HuH-7 (cell line): Measurements from ENCODE around the gene LDLRAD4.
A peak's percentile ranks its signal among the peaks of the same experiment; 100 is the strongest.

Source experiments
- DNase-seq: peaks from one replicate; pipeline ENCODE4 v3.0.0; 2011; ENCODE audit warnings: low spot score

LDLRAD4 gene

DNA sequence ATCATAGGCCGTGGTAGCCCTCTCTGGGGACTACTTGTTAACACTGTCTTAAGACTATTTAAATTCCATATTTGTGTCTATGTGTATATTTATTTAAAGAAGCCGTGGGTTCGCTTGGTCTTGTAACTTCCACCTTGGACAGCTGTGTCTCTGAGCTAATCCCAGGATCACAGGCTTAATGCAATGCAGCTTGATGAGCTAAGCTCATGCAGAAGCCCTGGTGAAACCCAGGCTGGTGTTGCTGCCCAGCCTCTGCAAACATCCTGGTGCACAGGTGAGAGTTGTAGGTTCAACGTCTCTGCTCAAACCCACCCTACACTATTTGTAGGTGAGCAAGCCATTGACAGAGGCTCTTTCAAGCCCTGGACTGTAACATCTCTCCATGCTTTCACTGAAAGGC lies 296.0 kb downstream of the LDLRAD4 start:
- DNase-seq, result no peak

DNA sequence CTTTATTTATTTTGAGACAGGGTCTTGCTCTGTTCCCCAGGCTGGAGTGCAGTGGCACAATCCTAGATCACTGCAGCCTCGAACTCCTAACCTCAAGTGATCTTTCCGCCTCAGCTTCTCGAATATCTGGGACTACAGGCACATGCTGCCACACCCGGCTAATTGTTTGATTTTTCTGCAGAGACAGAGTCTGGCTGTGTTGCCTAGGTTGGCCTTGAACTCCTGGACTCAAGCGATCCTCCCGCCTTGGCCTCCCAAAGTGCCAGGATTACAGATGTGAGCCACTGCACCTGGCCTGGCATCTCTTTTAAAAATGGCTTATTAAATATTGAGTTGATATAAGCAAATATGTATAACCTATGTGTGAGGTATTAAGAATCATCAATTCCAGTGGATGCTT lies 298.3 kb downstream of the LDLRAD4 start:
- no peak for DNase-seq

DNA sequence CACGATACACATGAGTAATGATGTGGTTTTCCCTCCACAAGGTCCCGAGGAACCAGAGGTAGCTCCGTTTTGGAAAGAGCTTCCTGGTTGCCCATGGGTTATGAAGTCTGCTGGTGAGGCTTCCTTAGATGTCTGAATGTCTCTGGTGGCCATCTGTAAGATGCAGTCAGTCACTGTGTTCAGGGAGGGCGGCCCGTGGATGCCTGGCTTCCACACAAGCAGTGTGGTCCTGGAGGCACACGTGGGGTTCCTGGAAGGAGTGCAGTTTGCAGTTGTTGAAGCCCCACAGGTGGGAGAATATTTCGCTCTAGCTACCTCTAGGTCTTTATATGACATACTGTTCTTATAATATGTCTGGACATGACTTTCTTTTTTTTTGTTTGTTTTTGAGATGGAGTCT lies 298.8 kb downstream of the LDLRAD4 start:
- DNase-seq, result no peak

DNA sequence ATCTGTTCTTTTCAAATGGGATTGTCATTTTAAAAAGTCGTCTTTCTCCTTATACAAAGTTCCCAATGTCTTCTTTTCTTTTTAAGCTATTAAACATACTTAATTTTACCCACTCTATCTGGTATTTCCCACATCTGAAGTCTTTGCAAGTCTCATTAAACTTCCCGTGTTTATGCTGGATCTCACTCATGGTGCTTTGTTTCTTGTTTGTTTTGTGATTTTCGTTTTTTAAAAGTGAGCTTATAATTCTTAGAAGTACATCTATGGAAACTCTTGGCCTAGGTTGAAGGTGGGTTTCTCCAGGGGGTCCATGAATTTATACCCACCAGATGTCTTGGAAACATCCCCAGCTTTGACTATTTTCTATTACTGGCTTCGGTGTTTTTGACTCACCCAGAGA lies 299.8 kb downstream of the LDLRAD4 start:
- no peak for DNase-seq

DNA sequence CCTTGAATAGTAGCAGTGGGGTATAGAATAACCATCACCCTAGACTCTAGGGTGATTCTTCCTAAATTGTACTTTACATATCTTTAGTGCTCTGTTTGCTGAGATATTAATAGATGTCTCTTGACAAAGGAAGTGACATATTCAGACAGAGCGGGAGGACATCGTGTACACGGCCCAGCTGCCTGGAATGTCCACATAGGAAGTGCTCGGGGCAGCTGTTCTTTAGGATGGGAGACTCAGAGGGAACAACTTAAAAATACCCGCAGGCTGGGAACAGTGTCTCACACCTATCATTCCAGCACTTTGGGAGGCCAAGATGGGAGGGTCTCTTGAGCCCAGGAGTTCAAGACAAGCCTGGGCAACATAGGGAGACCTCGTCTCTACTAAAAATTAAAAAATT lies 301.7 kb downstream of the LDLRAD4 start:
- no peak for DNase-seq

DNA sequence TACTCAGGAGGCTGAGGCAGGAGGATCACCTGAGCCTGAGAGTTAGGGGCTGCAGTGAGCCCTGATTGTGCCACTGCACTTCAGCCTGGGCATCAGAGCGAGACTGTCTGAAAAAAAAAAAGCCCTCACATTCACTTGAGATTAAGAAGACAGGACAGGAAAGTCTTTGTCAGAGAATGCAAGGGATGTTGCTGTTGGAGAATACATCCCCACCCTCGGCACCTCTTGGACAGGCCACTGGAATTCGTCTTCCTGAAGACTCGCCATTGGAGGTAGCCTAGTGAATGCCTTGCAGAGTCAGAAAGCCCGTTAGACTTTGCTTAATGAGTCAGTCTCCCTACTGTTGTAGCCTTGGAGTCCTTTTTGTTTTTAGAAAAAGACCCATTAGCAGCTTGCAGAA lies 302.2 kb downstream of the LDLRAD4 start:
- no peak for DNase-seq

DNA sequence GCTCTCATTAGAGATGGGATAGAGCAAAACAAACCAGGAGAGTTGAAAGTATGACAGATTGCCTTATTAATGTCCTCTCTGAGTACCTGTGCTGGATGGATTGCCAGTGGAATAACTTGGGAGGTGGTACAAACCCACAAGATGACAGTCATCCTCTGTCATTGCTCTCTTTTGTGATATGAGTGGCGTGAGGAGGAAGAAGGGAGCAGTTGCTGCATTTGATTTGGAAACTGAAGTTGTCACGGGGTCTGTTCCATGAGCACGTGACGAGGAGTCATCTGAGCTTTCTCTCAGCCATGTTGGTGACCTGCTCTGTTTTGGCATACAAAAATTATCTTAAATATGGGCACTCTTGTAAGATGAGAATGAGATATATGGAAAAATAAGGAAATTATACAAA lies 302.9 kb downstream of the LDLRAD4 start:
- DNase-seq, result no peak

DNA sequence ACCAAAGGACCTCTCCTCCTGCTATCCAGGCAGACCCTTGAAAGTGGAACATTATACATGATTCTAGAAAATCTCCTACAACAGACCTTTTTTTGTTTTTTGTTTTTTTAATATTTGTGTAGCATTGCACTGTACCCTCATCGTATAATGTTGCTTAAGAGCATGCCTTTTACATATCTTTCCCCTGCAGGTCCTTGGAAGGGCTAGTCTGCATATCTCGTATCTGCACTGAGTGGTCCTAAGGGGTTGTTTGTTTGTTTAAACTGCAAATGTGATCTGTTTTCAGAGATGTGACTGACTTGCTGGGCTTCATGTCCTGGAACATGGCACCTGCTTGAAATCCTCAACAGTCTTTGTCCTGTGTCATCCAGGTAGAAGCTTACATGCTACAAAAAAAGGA lies 303.7 kb downstream of the LDLRAD4 start:
- no peak for DNase-seq

DNA sequence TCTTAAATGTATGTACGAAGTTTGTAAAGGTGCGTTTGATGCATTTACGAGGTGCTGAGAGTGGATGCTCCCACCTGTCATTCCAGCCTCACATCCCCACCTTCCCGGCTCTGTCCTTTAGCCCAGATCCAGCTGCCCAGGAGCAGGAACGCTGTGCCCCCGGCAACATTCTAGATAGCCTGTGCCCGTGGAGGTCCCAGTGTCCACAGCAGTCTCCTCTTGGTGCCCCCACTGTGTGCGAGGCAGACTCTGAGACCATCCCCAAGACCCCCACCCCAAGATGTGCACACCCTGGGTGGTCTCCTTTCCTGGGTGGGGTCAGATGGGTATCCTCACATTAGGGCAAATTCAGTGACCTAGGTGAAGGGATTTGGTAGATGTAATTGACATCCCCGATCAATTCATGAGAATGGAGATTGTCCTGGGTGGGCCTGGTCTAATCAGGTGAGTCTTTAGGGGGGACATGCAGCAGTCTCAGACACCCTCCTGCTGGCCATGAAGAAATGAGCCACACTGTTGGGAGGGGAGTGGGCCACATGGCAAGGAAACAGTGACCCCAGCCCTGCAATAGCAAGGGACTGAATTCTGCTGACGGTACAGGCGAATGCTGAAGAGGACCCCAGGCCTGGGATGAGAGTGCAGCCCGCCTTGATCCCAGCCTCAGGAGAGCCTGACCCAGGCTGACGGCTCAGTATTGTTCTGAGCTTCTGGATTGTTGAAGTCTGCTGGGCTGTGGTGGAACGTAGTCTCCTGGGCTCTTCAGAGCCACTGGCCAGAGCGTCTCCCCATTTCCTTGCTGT lies 304.5 kb downstream of the LDLRAD4 start:
- no peak for DNase-seq

DNA sequence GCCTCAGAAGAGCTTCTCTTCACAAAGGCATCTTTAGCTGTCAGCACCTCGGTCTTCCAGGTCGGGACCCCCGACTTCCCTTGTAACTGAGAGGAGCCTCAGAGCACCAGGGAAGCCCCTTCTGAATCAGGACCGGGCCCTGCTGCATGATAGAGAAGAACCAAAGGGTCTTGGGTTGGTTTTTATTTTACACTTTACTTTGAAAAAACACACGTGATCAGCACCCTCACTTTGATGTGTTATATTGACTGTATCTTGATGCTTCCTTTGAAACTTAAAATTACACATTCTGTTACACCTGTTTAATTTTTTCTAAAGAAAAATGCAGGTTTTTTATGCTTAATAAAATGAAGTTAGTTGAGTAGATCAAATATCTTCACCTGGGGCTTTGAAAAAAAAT lies 305.5 kb downstream of the LDLRAD4 start:
- DNase-seq, result no peak

DNA sequence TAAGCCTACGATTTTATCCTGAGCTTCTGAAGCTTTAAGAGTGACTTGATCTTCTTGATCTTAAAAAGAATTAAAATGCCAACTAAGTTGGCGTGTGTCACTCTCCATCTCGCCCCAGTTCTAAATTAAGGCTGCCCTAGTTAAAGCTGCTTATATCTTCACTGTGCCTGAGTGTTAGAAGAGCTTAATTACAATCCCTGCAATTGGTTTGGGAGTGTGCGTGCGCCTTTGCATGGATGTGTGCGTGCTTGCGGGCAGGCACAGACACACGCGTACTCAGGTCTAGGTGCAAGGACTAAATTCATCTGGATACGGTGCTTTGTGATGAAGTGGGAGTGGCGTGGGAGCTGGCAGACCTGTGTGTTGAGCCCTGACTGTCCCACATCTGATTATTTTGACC lies 306.3 kb downstream of the LDLRAD4 start:
- no peak for DNase-seq

DNA sequence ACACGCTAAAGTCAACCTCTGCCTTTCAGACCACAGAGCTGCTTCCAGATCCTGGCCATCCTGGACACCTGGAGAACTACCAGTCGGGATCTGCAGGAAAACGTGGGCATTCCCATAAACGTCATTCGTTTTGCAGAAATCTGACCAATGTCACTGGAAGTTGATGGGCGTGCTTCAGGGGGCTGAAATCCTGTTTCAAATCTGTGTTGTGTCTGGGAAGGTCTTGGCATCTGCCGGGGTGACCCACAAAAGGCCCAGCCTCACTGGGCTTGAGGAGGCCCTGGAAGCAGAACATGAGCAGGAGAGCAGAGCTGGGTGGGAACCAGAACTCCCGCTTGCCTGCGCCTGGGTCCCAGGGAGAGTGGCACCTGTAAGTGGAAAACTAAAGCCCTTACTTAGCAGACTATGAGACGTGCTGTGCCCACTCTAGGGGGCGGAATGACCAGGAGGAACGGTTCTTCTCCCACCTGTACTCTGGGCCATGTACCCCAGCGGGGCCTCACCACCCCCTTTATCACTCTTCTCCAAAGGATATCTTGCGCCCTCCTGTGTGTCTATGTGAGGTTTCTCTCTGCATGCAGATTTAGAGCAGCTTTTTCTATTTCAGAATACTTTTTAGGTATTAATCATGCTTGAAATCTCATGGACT lies 306.9 kb downstream of the LDLRAD4 start:
- no peak for DNase-seq

DNA sequence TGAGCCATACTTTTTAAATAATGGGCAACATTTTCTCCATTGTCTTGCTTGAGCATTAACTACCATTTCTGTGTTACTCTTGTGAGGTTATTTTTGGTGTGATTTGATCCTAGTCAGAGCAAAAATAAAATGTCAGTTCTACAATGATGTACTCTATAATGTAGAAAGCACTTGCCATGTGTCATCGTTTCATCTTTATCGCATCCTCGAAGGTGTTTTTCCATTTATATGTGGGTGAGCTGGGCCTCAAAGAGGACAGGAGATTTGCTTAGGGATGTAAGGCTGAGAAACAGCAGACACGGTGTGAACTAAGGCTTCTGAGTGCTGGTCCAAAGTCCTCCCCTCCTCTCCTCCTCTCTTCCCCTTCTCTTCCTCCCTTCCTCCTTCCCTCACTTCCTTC lies 308.0 kb downstream of the LDLRAD4 start:
- no peak for DNase-seq

DNA sequence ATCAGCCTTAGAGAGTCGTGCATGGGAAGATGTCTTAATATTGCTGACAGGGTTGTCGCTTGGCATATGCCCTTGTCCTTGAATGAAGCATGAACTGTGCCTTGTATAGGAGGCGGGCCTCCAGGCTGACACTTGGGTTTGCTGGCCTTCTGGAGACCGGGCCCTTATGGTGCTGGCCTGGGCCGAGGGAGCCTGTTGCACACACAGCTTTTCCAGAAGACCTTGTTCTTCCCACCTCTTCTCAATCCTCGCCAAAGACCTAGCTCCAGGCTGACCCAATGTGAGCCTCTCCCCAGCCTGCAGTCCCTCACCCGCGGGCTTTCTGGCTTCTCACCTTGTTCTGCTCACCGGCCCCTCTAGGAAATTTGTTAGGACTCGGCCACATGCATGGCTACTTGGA lies 308.7 kb downstream of the LDLRAD4 start:
- no peak for DNase-seq

DNA sequence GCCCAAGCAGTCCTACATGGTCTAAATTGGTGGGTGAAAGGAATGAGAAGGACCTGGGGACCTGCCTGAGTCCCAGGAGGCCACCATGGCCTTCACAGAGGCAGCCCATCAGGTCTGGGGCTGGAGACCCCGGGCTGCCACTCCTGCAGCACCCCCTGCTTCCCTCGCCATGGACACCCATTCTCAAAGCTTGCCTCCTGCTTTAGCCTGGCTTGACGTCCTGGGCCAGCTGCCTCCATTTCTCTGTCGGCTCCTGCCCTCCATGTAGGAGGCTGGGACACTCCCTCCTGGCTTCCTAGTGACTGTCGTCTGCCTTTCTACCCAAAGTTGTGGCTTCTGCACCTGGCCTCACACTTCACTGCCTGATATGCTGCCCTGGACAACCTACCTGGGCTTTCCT lies 309.2 kb downstream of the LDLRAD4 start:
- DNase-seq, result no peak

DNA sequence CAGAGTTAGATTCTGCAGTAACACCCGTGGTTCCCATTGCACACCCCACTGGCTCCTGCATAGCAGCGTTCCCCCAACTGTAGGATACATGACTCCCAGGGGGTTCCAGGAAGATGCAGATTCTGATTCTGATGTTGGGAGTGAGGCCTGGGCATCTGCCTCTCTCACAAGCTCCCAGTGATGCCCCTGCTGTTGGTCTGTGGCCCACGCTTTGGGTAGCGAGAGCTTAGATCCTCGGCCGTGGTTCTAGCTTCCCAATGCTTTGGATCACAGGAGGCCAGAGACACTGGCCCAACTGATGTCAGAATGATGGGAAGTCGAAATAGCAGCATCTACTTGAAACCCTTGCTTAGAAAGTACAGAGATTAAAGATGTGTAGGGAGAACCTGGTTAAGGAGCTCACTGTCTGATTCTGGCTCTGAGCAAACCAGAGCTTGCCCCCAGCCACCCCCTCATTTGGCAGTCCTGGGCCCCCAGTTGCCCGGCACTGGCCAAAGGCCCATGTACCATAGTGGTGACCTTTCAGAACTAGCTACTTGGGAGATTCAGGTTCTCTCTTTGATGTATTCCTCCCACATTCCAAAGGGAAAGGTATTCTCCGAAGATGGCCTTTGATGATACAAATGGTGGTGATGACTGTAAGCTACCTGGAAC lies 310.3 kb downstream of the LDLRAD4 start:
- DNase-seq, result no peak

DNA sequence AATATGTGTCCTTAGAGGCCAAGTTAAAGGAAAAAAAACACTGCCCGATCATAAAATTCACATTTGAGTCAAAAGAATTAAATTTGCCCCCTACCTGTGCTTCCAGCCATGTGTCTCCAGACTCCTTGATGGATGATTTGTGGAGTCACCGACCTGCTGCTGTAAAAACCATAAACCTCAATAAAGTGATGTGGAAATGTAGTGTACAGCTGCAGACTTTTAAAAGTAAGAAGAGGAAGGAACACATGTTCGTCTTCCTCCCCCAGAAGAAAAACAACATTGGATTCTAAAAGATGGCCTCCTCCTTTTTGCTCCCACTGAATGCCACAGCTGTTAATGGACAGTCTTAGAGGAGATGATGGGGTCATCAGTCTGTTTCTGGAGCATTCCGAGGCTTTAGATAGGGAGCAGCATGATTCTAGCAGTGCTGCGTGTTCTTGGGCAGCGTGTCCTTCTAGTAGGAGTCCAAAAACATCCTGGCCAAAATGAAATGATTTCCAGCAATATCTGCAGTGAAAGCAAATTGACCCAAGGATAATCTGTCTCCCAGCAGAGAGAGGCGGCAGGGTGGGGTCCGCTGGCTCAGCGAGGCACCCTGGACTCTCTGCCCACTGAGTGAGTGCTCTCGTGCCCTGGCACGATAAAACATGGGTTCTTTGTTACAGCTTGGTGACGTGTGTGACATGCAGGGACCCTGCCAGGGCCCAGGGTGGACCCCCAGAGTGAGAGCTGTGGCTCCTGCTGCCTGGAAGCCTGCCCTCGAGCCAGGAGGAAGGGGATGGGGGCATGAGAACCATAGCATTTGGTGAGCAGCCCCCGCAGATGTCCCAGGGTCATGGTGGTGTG lies 311.7 kb downstream of the LDLRAD4 start:
- DNase-seq, result no peak

DNA sequence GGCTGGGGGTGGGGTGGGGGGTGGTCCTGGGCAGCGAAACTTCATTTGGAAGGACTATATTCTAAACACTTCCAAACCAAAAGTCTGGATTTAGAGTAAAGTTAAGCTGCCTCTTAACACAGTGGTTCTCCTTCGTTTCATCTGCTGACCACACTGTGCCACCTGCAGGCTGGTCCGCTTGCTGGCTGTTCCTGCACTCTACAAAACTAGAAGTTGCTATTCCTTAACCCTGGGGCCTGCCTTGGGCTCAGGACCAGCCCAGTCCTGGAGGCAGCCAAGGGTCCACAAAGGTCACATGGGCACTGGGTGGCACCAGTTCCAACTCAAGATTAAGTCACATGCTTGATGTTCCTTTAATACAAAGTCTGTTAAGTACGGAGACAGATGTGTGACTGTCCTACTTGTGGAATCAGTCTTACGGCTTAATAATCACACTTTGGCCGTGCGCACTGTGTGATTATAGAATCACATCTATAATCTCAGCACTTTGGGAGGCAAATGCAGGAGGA lies 312.4 kb downstream of the LDLRAD4 start:
- peak; percentile 42 for DNase-seq

DNA sequence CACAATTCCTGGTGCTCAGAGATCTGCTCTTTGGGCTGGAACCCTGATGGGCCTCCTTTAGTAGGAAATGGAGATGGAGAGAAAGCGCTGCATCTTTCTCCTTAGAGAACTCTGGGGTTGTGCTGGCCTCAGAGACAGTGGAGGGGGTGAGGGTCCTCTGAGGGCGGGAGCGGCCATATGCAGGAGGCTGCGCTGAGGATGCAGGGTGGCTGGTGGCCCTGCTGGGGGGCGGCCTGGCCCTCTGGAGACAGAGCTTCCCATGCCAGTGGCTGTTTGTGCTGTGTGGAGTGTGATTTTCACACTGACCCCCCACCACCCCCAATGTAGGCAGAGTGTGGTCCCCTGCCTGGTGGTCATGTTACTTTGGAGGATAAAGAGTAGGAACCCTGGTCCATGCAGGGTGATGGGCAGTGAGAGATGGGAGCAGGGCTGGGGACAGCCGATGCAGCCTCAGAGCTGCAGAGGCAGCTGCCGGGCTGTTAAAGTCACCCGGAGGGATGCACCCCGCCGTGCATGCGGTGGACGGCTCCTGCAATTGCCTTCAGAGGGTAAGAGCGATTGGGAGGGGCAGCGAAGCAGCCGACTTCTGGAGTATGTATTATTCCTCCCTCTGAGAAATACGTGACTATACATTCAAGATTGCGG lies 313.2 kb downstream of the LDLRAD4 start:
- no peak for DNase-seq

DNA sequence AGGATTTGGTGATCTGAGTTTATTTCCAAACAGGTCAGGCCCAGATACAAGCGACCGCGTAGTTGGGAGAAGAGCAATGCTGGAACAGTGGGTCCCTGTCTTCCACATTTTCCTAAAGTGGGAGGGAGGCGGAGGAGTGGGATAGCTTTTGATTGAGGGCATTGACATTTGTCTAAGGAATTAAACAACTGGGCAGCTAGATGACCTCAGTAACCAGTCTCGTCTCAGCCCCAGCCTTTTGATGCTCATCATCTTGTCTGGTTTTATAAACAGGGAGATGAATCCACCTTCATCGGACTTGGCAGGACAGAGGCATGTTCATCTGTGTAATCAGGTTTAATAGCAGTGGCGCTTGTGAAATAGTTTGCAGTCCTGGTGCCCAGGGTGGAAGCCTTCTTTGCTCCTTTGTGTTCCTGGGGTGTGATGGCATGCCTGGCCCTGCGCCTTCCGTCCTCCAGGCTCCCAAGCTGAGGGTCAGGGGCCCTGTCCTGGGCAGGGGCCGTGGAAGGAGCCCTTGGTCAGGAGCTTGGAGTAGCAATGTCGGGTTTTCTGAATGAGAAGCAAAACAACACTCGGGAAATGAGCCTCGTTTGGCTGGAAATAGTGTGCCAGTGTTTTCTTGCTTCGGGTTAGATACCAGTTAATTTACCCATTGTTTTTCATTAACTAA lies 314.0 kb downstream of the LDLRAD4 start:
- DNase-seq, result no peak

DNA sequence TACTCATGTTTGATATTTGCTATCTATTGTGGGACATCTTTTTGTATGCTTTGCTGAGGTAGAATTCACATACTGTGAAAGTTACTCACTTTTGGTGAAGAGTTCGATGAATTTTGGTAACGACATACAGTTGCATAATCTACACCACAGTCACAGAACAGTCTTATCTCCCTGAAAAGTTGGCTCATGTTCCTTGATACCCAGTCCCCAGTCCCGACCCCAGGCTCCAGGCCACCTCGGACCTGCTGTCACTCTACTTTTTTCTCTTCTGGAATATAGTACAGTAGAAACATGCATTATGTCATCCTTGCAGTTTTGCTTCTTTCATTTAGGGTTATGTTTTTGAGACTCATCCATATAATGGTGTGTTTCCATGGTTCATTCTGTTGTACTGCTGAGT lies 316.1 kb downstream of the LDLRAD4 start:
- no peak for DNase-seq
